Tibial artery (tissue), 4 donors: ENCODE data around the gene SLCO3A1.

ENCODE experiments used
- DNase-seq, 2 donors: peaks; one replicate each; pipeline ENCODE4 v3.0.0-alpha.2; 2019
- H3K27ac ChIP-seq, 2 donors: fragments of 200-600 bp; sonication (generic) in 1 of 2; 1 replicate in 1 of 2; 2 replicates in 1 of 2; pipeline ENCODE4 v1.5.1; 2018 to 2019; ENCODE audit warnings: mild to moderate bottlenecking in 1 of 2
- H3K27me3 ChIP-seq, 2 donors: fragments of 200-600 bp; sonication (generic) in 1 of 2; one replicate each; pipeline versions ENCODE4 v1.5.1 to v1.6.0; 2016 to 2019
- H3K36me3 ChIP-seq, 3 donors: fragments of 200-600 bp; sonication (generic) in 2 of 3; one replicate each; pipeline ENCODE4 v1.5.1; 2016 to 2019; ENCODE audit warnings: mild to moderate bottlenecking in 2 of 3
- H3K4me1 ChIP-seq, 4 donors: fragments of 200-600 bp; sonication (generic) in 2 of 4; 1 replicate in 3 of 4; 2 replicates in 1 of 4; pipeline ENCODE4 v1.5.1; 2016 to 2019
- H3K4me3 ChIP-seq, 2 donors: fragments of 200-600 bp; sonication (generic) in 1 of 2; 1 replicate in 1 of 2; 2 replicates in 1 of 2; pipeline ENCODE4 v1.5.1; 2018 to 2019; ENCODE audit warnings: mild to moderate bottlenecking in 2 of 2
- H3K9me3 ChIP-seq, 3 donors: fragments of 200-600 bp; sonication (generic) in 1 of 3; one replicate each; pipeline ENCODE4 v1.5.1; 2016 to 2019
- CTCF ChIP-seq, 2 experiments: fragments of 200-600 bp in 1 of 2; fragments of 450-650 bp in 1 of 2; IDR thresholded peaks; one replicate each; pipeline ENCODE4 v1.5.1; 2017 to 2019; ENCODE audit warnings: antibody characterized with exemption in 2 of 2, mild to moderate bottlenecking in 1 of 2, moderate library complexity in 1 of 2
- intact Hi-C: fragments of 100-400 bp; cut with DNase I; formaldehyde crosslinking; loops from one replicate; pipeline ENCODE4 v1.15.0; 2023; ENCODE audit warnings: low total_unique reads

The SLCO3A1 gene

GRCh38 chr15:92104072-92104471, 250.6 kb downstream of the SLCO3A1 start:
- H3K9me3 ChIP-seq, result no peaks in the 10 kb centered on the region
- H3K36me3 ChIP-seq, result peaks cover 0 to 25% (median 18%) of the 10 kb centered on the region in 3 donors
- H3K4me1 ChIP-seq, result no peaks in the 10 kb centered on the region
- no peak for DNase-seq
- no peak overlapping the region for H3K4me3 ChIP-seq
- no peak overlapping the region for H3K27ac ChIP-seq
- intact Hi-C loops, result no loop called here
- TF ChIP-seq CTCF (IDR thresholded peaks at IDR 0.05), result no peak
- no peaks in the 10 kb centered on the region for H3K27me3 ChIP-seq

GRCh38 chr15:92105611-92106010, 252.1 kb downstream of the SLCO3A1 start:
- no peak for DNase-seq
- TF ChIP-seq CTCF (IDR thresholded peaks at IDR 0.05), result no peak
- H3K36me3 ChIP-seq, result peaks cover 0 to 25% (median 18%) of the 10 kb centered on the region in 3 donors
- intact Hi-C loops, result no loop called here
- no peaks in the 10 kb centered on the region for H3K4me1 ChIP-seq
- no peak overlapping the region for H3K4me3 ChIP-seq
- no peaks in the 10 kb centered on the region for H3K9me3 ChIP-seq
- no peaks in the 10 kb centered on the region for H3K27me3 ChIP-seq
- H3K27ac ChIP-seq, result no peak overlapping the region

GRCh38 chr15:92107510-92107909, 254.0 kb downstream of the SLCO3A1 start:
- no peak for TF ChIP-seq CTCF (IDR thresholded peaks at IDR 0.05)
- Histone ChIP-seq H3K27me3 (no peaks in the 10 kb centered on the region), H3K4me3 (no peak overlapping the region), H3K4me1 (no peaks in the 10 kb centered on the region), H3K36me3 (peaks cover 0 to 25% (median 18%) of the 10 kb centered on the region in 3 donors), H3K9me3 (no peaks in the 10 kb centered on the region), H3K27ac (no peak overlapping the region)
- no peak for DNase-seq
- intact Hi-C loops, result no loop called here

GRCh38 chr15:92109191-92109873, 255.8 kb downstream of the SLCO3A1 start:
- Histone ChIP-seq H3K27ac (no peak overlapping the region), H3K4me1 (no peaks in the 10 kb centered on the region), H3K36me3 (peaks cover 0 to 22% (median 11%) of the 10 kb centered on the region in 3 donors), H3K9me3 (no peaks in the 10 kb centered on the region), H3K27me3 (no peaks in the 10 kb centered on the region), H3K4me3 (no peak overlapping the region)
- TF ChIP-seq CTCF (IDR thresholded peaks at IDR 0.05), result no peak
- DNase-seq, result no peak
- intact Hi-C loops, result no loop called here

GRCh38 chr15:92111291-92111690, 257.8 kb downstream of the SLCO3A1 start:
- Histone ChIP-seq H3K4me3 (no peak overlapping the region), H3K36me3 (peaks cover 0 to 10% (median 0%) of the 10 kb centered on the region in 3 donors), H3K27me3 (no peaks in the 10 kb centered on the region), H3K4me1 (peaks cover 0 to 3% (median under 1%) of the 10 kb centered on the region in 4 donors), H3K27ac (no peak overlapping the region), H3K9me3 (no peaks in the 10 kb centered on the region)
- DNase-seq, result no peak
- no peak for TF ChIP-seq CTCF (IDR thresholded peaks at IDR 0.05)
- intact Hi-C loops, result no loop called here
